GM19324 (cell line): ENCODE measurements around the gene CDYL2.

Experiments
- ATAC-seq: cut with Tn5 transposase; IDR thresholded peaks from one replicate; pipeline ENCODE4 v1.9.1; 2021; ENCODE audit warnings: mild to moderate bottlenecking, moderate library complexity; ENCODE audit not compliant: unreplicated experiment, low FRiP score

Gene CDYL2

GRCh38 chr16:80716564-80717139, 87.7 kb downstream of the CDYL2 start:
- ATAC-seq, result no peak

DNA sequence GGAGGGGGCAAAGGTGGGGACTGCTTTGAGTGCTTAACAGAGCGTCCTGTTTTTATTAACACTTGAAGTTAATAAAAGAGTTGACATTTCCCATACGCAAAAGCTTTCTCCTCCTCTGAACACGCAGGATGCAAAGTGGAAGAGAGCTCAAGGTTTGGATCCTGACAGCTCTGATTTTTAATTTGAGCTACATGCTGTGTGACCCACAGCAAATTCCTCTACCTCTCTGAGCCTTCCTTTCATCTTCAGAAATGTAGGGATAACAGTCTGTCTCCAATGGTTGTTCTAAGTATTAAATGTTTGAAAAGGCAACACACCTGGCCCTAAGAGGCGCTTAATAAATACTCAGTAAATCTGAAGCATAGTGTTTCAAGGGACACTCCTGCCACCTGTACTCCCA, 93.0 kb downstream of the CDYL2 start:
- ATAC-seq, result no peak

DNA sequence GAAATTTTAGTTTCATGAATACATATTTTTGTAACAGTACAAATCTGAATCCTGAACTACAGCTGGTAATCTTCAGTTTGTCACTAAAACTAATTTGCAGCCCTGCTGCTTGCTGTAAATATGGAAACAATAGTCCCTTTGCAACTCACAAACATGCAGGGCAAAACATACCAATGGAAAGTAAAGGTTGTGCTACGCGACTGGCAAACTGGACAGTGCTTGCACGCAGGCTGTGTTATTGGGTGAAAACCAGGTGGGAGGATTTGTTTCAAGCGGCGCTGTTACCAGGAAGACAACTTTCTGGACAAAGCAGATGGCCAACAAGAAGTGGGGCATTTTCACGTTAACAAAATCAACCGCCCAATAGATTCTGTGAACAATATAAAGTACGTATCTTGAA, 93.5 kb downstream of the CDYL2 start:
- no peak for ATAC-seq

- no peak for ATAC-seq
Observed at GRCh38 chr16:80708823-80709222, 95.6 kb downstream of the CDYL2 start.

DNA sequence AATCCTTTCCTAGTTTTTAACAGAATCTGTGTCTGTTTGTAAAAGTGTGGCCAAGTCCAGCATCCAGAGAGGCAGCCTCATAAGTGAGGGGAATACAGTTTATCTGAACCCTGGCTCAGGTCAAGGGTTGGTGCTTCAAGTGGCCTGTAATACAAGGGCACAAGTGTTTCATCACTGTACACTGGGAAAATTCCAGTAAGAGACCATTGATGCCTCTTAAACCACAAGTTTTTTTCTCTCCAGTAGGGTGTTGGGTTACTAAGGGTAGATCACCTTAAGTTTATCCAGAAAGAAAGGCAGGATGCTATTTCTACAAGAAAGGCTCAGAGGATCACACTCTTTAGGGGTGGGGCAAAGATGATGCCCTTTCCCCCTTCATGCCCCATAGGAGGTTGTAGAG, 96.7 kb downstream of the CDYL2 start:
- ATAC-seq, result no peak

DNA sequence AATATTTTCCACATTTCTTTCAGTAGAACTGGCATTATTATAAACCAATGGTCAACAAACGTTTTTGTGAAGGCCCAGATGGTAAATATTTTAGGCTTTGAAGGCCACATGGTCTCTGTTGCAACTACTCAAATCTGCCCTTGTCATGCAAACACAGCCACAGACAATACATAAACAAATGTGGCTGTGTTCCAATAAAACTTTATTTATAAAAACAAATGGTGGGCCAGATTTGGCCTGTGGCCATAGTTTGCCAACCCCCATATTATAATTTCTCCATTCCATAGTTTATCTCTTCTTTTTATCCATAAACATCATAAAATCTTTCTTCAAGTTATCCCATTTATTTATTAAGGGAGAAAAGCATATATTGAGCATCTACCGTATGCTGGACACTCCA, 98.8 kb downstream of the CDYL2 start:
- no peak for ATAC-seq

- ATAC-seq, result no peak
Observed at GRCh38 chr16:80704751-80705505, 99.5 kb downstream of the CDYL2 start.

DNA sequence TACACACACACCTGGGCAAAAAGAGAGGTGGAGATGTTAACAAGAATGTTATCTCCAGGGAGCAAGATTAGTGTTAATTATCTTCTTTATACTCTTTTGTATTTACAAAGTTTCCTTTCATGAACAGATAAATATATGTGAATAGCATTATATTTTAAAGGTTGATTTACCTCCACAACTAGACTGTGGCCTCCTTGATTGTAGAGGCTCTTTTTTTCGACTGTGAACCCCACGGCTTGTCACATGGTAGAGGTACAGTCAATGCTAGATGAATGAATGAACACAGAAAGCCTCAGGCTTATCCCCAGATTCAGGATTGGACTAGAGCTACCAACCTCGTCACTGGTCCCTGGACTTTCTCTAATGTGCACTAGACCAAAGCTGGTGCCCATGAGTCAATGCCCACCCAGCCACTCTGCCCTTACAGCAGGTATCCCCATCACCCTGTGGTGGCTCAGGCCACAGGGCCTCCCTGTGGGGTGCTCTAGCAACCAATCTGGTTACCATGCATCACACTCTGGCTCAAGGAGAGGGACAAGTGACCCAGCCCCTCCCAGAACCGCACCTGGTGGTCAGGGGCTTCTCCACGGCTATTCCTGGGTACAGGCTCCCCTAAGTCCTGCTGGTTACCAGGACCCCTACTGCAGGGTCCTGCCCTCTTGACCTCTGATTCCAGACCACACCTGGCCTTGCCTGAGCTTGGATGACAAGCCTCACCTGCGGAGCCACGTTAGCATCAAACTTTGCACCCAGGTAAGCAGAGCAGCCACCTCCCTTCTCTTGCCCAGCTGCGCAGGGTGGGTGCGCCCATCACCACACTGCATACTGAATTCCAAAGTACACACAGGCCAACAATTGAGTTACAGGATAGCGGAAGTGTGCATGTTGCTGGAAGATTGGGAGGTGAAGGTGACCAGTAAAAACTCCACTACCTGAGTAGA, 101.0 kb downstream of the CDYL2 start:
- ATAC-seq, result no peak

DNA sequence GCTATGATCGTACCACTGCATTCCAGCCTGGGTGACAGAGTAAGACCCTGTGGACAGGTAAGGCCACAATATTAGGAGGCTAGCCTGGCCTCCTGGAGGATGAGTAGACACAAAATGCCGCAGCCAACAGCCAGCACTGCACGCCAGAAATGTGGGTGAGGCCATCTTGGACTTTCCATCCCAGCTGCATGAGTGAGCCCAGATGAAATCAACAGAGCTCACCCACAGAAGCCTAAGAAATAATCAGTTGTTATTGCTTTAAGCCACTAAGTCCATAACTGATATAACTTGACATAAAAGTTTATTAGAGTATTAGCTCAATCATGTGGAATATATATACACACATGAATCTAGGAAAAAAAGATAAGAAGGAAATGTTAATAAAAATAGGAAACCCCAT, 101.7 kb downstream of the CDYL2 start:
- ATAC-seq, result no peak

GRCh38 chr16:80700558-80700957, 103.8 kb downstream of the CDYL2 start:
- no peak for ATAC-seq

GRCh38 chr16:80695020-80695419, 109.4 kb downstream of the CDYL2 start:
- no peak for ATAC-seq

DNA sequence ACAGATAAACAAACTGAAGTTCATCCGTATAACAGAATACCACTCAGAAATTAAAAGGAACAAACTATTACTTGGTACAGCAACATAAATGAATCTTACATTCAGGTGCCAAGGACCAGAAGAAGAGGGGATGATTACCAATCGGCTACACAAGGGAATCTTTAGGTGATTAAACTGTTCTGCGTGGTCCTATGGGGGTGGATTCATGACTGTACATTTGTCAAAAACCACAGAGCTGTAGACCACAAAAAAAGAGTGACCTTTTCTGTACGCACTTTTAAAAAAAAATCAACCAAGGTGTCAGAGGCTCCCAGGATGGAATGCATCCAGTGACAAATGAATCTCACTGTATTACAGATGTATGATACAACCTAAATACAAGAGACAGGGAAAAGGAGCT, 110.8 kb downstream of the CDYL2 start:
- no peak for ATAC-seq

DNA sequence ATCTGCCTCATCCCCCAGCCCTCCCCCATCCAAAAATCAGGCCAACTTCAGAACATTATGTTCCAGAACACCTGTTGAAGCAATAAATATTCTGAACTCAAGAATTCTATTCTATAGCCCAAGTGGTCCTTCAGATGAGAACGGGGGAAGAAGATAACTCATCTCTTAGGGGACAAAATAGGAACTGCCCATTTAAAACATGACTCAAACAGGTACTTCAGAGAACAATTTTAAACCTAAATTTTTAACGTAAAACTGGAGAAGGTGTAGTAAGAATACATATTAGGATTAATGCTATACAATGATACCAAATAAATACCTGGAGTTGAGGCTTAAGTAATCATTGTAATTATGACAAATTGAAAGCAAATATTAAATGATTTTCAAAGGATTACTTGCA, 112.1 kb downstream of the CDYL2 start:
- ATAC-seq, result no peak

GRCh38 chr16:80691111-80691741, 113.2 kb downstream of the CDYL2 start:
- no peak for ATAC-seq

GRCh38 chr16:80689487-80689886, 114.9 kb downstream of the CDYL2 start:
- no peak for ATAC-seq

GRCh38 chr16:80687606-80688005, 116.8 kb downstream of the CDYL2 start:
- ATAC-seq, result no peak

GRCh38 chr16:80684906-80685305, 119.5 kb downstream of the CDYL2 start:
- ATAC-seq, result no peak

DNA sequence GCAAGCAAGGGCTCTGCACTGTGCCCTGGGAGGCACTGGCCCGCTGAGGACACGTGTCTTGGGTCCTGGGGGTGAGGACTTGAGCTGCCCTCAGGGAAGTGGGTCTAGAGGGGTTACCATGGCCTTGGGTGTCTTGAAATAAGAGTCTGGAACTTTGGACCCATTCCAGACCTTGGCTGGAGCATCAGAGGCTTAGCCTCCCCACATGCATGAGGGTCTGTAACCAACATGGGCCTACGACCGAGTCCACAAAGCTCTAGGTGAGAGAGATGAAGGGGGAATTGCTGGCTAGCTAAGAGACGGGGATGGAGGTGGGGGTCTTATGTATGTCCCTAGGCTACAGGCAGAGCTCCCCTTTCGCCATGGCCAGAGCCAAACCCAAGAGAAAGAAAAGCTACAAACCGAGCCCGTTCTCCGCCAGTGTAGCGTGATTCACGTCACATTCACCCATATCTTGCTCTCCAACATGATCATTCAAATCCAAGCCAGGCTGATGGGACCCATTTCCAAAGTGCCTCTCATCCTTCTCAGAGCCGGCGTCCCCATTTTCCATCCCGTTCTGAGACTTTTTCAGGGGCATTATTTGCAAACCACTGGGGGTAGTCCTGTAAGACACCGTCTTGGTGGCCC, 120.1 kb downstream of the CDYL2 start:
- ATAC-seq, result no peak

GRCh38 chr16:80683646-80684045, 120.8 kb downstream of the CDYL2 start:
- no peak for ATAC-seq

DNA sequence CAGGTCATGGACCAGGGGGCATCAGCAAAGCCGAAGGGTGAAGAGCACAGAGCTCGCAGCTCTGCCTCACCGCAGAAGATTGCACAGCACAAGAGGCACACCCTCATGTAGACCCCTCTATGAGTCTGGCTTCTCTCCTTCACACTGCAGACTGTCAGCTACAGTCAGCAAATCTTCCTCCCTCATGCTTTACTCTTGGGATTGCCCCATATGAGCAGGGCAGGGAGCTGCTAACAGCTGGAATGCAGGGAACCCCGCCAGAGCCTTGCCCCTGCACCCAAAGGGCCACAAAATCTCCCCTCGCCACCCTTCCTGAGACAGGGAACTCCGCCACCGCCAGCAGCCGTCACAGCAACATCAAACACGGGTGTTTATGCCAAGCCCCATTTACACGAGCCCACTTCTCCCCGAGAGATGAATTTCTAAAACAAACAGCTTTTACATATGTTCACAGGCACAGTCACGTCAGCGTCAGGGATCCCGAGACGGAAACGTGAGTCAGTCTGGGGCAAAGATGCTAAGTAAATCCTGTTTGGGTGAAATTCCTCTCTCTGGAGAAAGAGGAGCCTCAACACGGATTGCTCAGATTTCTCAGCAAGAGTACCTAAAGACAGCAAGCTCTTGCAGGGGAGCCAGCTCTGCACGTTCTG, 121.9 kb downstream of the CDYL2 start:
- ATAC-seq, result no peak
